NCI-H187 treated with DMSO at 0.1 percent for 48 hours (cell line): ENCODE results near the gene GRB10.

ENCODE experiments used
- DNase-seq: peaks from one replicate; lab custom pipeline; 2025; lab: John Stamatoyannopoulos, UW

The GRB10 gene

GRCh38 chr7:50803359-50804337 lies 21.0 kb upstream of the GRB10 start:
- DNase-seq: no peak

- no peak for DNase-seq
Measured at GRCh38 chr7:50801907-50802306, 19.2 kb upstream of the GRB10 start.

- DNase-seq: no peak
Measured at GRCh38 chr7:50799873-50800272, 17.2 kb upstream of the GRB10 start.

GRCh38 chr7:50798126-50798525 lies 15.4 kb upstream of the GRB10 start:
- no peak for DNase-seq

GRCh38 chr7:50795831-50796230 lies 13.1 kb upstream of the GRB10 start:
- DNase-seq: no peak

GRCh38 chr7:50795253-50795652 lies 12.6 kb upstream of the GRB10 start:
- no peak for DNase-seq

GRCh38 chr7:50793947-50794570 lies 11.4 kb upstream of the GRB10 start:
- no peak for DNase-seq

GRCh38 chr7:50793120-50793946 lies 10.6 kb upstream of the GRB10 start:
- DNase-seq: no peak

GRCh38 chr7:50792342-50793119 lies 9.8 kb upstream of the GRB10 start:
- no peak for DNase-seq

- DNase-seq: no peak
Measured at GRCh38 chr7:50791938-50792341, 9.2 kb upstream of the GRB10 start.

GRCh38 chr7:50791363-50791937 lies 8.8 kb upstream of the GRB10 start:
- DNase-seq: no peak

- no peak for DNase-seq
Measured at GRCh38 chr7:50790381-50790780, 7.7 kb upstream of the GRB10 start.

GRCh38 chr7:50788382-50788781 lies 5.7 kb upstream of the GRB10 start:
- DNase-seq: no peak

- DNase-seq: no peak
Measured at GRCh38 chr7:50787825-50788224, 5.1 kb upstream of the GRB10 start.

GRCh38 chr7:50785346-50785745 lies 2.6 kb upstream of the GRB10 start:
- DNase-seq: no peak

- DNase-seq: no peak
Measured at GRCh38 chr7:50783801-50784507, 1.3 kb upstream of the GRB10 start.

- DNase-seq: no peak
Measured at GRCh38 chr7:50783303-50783702, 607 bp upstream of the GRB10 start.

- DNase-seq: no peak
Measured at GRCh38 chr7:50781381-50782293, 1.1 kb downstream of the GRB10 start.

- no peak for DNase-seq
Measured at GRCh38 chr7:50780436-50780835, 2.3 kb downstream of the GRB10 start.

GRCh38 chr7:50779427-50779826 lies 3.3 kb downstream of the GRB10 start:
- DNase-seq: peak; percentile 63
